Activated CD8-positive, alpha-beta T cell treated with anti-CD3 and anti-CD28 coated beads for 36 hours (primary cell): ENCODE data around the gene RSPH6A. TPM values are rescaled to one million over a fixed set of nuclear protein-coding genes. Genes with fewer than 3 reads are reported as not detected.

Experiments used
- ATAC-seq: fragments of 200-7000 bp; cut with Tn5 transposase; one replicate; pipeline ENCODE4 v1.10.0; 2021; ENCODE audit warnings: mild to moderate bottlenecking, moderate library complexity
- CTCF ChIA-PET: fragments of 350-600 bp; sonication (Branson Sonifier 250); formaldehyde crosslinking; loops from one replicate; lab custom pipeline; 2021; ENCODE audit warnings: antibody characterized with exemption; lab: Charles Lee
- POLR2A ChIA-PET: fragments of 350-600 bp; sonication (Branson Sonifier 250); formaldehyde crosslinking; loops from one replicate; lab custom pipeline; 2021; ENCODE audit warnings: antibody characterized with exemption; lab: Charles Lee
- DNase-seq: peaks from one replicate; pipeline ENCODE4 v3.0.0-alpha.2; 2020
- H3K27ac Mint-ChIP-seq: one replicate; pipeline ENCODE4 v1.8.0; 2021; ENCODE audit warnings: mild to moderate bottlenecking, mixed read lengths
- H3K27me3 Mint-ChIP-seq: one replicate; pipeline ENCODE4 v1.8.0; 2021; ENCODE audit warnings: mixed read lengths
- H3K36me3 Mint-ChIP-seq: one replicate; pipeline ENCODE4 v1.8.0; 2021; ENCODE audit warnings: low read depth, mixed read lengths
- H3K4me1 Mint-ChIP-seq: one replicate; pipeline ENCODE4 v1.8.0; 2021; ENCODE audit warnings: low read depth, mixed read lengths
- H3K4me3 Mint-ChIP-seq: one replicate; pipeline ENCODE4 v1.8.0; 2021; ENCODE audit warnings: mild to moderate bottlenecking, moderate library complexity, mixed read lengths
- H3K9me3 Mint-ChIP-seq: one replicate; pipeline ENCODE4 v1.8.0; 2021; ENCODE audit warnings: mixed read lengths
- CTCF ChIP-seq: fragments of 200-600 bp; IDR thresholded peaks from one replicate; pipeline ENCODE4 v1.8.0; 2022; ENCODE audit warnings: antibody characterized with exemption, mild to moderate bottlenecking
- intact Hi-C: fragments of 100-400 bp; cut with micrococcal nuclease; formaldehyde crosslinking; loops from one replicate; pipeline ENCODE4 v1.10.0; 2022
- total RNA-seq, 2 experiments: library from RNA; stranded (reverse); gene quantifications; one replicate each; pipeline ENCODE4 v1.2.3, GENCODE V29; 2021

The RSPH6A gene
- total RNA-seq, 2 experiments from 2014 or later: 0.41 to 0.63 TPM

DNA sequence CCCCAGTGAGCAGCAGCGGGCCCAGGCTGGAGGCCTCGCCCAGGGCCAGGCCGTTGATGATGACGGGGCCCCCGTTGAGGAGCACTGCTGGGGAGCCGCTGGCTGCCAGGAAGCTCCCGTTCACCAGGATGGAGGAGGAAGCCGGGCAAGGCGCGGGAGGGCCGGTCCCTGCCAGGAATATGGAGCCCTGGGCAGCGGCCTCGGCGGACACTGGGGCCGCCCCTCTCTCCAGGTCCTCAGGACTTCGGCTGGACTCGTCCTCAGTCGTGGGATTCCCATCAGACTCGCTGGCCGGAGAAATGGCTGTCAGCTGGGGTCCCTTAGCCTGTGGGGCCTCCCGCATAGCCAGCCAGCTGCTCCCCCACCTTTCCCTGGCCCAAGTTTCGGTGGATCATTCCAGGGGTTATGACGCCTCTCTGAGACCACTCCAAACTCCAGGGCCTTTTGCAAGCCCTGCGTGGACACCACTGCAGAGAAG, 48.2 kb downstream of the RSPH6A start:
- ATAC-seq (no peak), DNase-seq (no peak)
- ChIA-PET POLR2A (interaction anchor here (0.6 to 4.2 kb wide), 5 partner anchors 12 to 119 kb away, joined by 3 to 27 read pairs (median 4); partner anchors contain the start of genes FBXO46 and IRF2BP1), CTCF (interaction anchor here (1.0 to 5.1 kb wide), 2 partner anchors 12 to 49 kb away, joined by 4 to 52 read pairs; partner anchors contain the start of gene RSPH6A)
- H3K9me3 Mint-ChIP-seq: no peaks in the 10 kb centered on the region
- TF ChIP-seq CTCF: no peak
- intact Hi-C loops: no loop called here
- peaks cover 12% of the 10 kb centered on the region for H3K4me1 Mint-ChIP-seq
- H3K27ac Mint-ChIP-seq: no peak overlapping the region
- H3K36me3 Mint-ChIP-seq: no peaks in the 10 kb centered on the region
- H3K4me3 Mint-ChIP-seq: no peak overlapping the region
- peaks cover 18% of the 10 kb centered on the region for H3K27me3 Mint-ChIP-seq

- H3K4me3 Mint-ChIP-seq: no peak overlapping the region
- intact Hi-C loops: no loop called here
- H3K27me3 Mint-ChIP-seq: peaks cover 15% of the 10 kb centered on the region
- H3K4me1 Mint-ChIP-seq: peaks cover 12% of the 10 kb centered on the region
- no peak for ATAC-seq
- TF ChIP-seq CTCF: no peak
- ChIA-PET CTCF (interaction anchor here (1.0 to 5.1 kb wide), 2 partner anchors 13 to 50 kb away, joined by 4 to 52 read pairs; partner anchors contain the start of gene RSPH6A), POLR2A (interaction anchor here (1.0 to 4.2 kb wide), 2 partner anchors 33 to 35 kb away, joined by 4 to 27 read pairs; partner anchors contain the start of gene FBXO46)
- no peaks in the 10 kb centered on the region for H3K36me3 Mint-ChIP-seq
- DNase-seq: no peak
- no peaks in the 10 kb centered on the region for H3K9me3 Mint-ChIP-seq
- H3K27ac Mint-ChIP-seq: no peak overlapping the region
These were observed 48.7 kb downstream of the RSPH6A start for GRCh38 chr19:45766296-45766868.

GRCh38 chr19:45765702-45766295, 49.3 kb downstream of the RSPH6A start:
- DNase-seq: no peak
- no peak for TF ChIP-seq CTCF
- POLR2A ChIA-PET: interaction anchor here (0.6 kb wide), 1 partner anchor 29 kb away, joined by 3 read pairs; no protein-coding TSS in a partner anchor
- Mint-ChIP-seq H3K4me3 (no peak overlapping the region), H3K27ac (no peak overlapping the region), H3K9me3 (no peaks in the 10 kb centered on the region), H3K36me3 (no peaks in the 10 kb centered on the region), H3K27me3 (peaks cover 11% of the 10 kb centered on the region), H3K4me1 (peaks cover 8% of the 10 kb centered on the region)
- intact Hi-C loops: no loop called here
- ATAC-seq: no peak
- CTCF ChIA-PET: no interaction called here

DNA sequence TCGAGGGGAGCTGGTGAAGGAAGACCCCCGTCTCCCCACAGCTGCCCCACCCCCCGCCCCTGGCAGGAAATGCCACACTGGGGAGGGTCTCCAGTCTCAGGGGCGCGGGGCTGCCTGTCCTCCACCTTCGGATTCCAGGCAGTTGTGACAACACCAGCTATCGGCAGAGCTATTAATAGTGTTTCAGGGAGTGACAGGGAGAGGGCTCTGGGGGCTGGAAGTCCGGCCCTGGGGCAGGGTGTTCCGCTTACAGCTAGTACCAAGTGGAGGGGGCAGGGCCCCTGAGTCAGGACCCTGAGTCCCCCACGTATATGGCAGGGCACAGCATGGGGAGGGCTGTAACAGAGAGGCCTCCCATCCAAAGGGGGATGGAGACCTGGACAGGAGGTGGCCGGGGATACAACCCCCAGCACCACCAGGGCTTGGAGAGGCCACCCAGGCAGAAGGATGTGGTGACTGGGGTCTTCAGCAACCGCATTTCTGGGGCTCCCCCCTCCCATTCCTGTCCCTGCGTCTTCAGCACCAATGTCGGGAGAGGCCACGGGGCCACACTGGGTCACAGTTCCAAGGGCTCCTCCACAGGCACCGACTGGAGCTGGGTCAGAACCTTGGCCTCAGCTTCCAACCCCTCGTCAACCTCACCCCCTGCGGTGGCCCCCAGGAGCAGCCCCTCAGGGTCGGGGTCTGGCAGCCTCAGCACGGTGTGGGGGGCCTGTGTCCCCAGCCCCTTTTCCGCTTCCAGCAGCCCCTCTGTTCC, 50.0 kb downstream of the RSPH6A start:
- H3K36me3 Mint-ChIP-seq: no peaks in the 10 kb centered on the region
- CTCF ChIA-PET: interaction anchor here (2.0 kb wide), 1 partner anchor 85 kb away, joined by 4 read pairs; no protein-coding TSS in a partner anchor

More for the DNA sequence above, 50.0 kb downstream of the RSPH6A start:
- peaks cover 11% of the 10 kb centered on the region for H3K27me3 Mint-ChIP-seq
- peaks cover 6% of the 10 kb centered on the region for H3K4me1 Mint-ChIP-seq
- H3K27ac Mint-ChIP-seq: no peak overlapping the region
- ATAC-seq (no peak), DNase-seq (no peak)
- POLR2A ChIA-PET: interaction anchor here (0.6 kb wide), 1 partner anchor 28 kb away, joined by 3 read pairs; no protein-coding TSS in a partner anchor
- H3K9me3 Mint-ChIP-seq: no peaks in the 10 kb centered on the region
- intact Hi-C loops: no loop called here
- no peak for TF ChIP-seq CTCF
- no peak overlapping the region for H3K4me3 Mint-ChIP-seq
